ENCODE data around the gene PNPLA5.

DNA sequence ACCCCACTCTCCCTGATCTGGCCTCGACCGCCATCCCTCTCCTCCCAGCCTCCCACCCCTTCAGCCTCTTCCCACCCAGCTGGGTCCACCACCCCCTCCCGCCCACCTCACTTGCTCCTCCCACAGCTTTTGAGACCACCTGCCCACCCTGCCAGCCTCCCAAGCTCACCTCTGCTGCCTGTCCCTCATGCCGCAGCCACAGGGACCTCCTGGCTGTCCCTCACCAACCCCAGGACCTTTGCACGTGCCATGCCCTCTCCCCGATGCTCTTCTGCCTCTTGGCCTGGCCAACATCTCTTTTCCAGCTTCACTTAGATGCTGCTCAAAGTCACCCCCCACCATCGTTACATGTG, 6.5 kb downstream of the PNPLA5 start:
- TF ChIP-seq, protein P1, sequence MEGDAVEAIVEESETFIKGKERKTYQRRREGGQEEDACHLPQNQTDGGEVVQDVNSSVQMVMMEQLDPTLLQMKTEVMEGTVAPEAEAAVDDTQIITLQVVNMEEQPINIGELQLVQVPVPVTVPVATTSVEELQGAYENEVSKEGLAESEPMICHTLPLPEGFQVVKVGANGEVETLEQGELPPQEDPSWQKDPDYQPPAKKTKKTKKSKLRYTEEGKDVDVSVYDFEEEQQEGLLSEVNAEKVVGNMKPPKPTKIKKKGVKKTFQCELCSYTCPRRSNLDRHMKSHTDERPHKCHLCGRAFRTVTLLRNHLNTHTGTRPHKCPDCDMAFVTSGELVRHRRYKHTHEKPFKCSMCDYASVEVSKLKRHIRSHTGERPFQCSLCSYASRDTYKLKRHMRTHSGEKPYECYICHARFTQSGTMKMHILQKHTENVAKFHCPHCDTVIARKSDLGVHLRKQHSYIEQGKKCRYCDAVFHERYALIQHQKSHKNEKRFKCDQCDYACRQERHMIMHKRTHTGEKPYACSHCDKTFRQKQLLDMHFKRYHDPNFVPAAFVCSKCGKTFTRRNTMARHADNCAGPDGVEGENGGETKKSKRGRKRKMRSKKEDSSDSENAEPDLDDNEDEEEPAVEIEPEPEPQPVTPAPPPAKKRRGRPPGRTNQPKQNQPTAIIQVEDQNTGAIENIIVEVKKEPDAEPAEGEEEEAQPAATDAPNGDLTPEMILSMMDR (IDR thresholded peaks at IDR 0.05) = no peak
- TF ChIP-seq POLR2A (IDR thresholded peaks at IDR 0.05) (no peak), POLR2AphosphoS5 (IDR thresholded peaks at IDR 0.05) (no peak), EP300 (IDR thresholded peaks at IDR 0.05) (no peak)
